Measurements from ENCODE around the gene MICAL3. TPM values are rescaled to one million over a fixed set of nuclear protein-coding genes. Genes with fewer than 3 reads are reported as not detected.

The MICAL3 gene
- total and polyA plus RNA-seq, 9 donors, result 21.9 to 50.1 (median 32.2) TPM

GRCh38 chr22:17804331-17805080 lies 219.9 kb downstream of the MICAL3 start:
- H3K4me1 ChIP-seq (ENCODE audit: control insufficient read depth, insufficient read depth, low read length), result peaks cover 50% of the 10 kb centered on the region

DNA sequence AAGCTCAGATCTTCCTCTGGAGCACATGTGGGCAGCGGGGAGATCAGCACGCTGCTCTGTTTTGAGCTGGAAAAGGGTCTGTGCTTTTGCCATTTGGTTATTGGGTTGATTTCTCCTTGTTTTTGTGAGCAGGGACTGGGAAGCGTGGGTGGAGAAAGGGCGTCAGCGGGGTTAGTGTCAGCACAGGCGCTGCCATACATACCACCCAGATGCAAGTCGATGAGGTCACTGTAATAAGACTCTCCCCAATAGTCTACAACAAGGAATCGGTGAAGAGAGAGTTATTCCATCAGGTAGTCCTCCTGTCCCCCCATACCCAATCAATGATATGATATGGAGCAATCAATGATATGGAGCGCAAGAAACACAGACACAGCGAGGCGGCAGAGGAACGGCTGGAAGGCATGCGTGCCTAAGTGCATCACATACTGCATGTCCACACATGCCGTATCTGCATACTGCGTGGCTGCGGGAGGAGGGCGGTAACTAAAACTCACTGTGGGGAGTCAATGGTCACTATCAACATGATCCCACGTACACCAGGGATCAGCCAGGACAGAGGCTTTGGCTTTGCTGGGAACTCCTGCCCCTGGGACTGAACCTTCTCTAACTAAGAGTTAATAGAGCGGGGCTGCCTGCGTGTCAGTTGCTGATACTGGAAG lies 220.6 kb downstream of the MICAL3 start:
- Histone ChIP-seq H3K27me3 (ENCODE audit: control insufficient read depth, insufficient read depth, low read length) (no peaks in the 10 kb centered on the region), H3K27ac (ENCODE audit: low read length) (no peak overlapping the region), H3K9me3 (replicated peaks; ENCODE audit: control insufficient read depth, low read depth, low read length) (no peaks in the 10 kb centered on the region), H3K36me3 (ENCODE audit: control insufficient read depth, insufficient read depth, low read length) (peaks cover 26% of the 10 kb centered on the region), H3K4me3 (ENCODE audit: low read length) (no peak overlapping the region), H3K4me1 (ENCODE audit: control insufficient read depth, insufficient read depth, low read length) (peaks cover 43% of the 10 kb centered on the region)
- DNase-seq, result no peak
- 90% methylated on average over 10 of the region's 20 CpGs for WGBS (ENCODE audit: insufficient coverage)

More at GRCh38 chr22:17804331-17805080, 219.9 kb downstream of the MICAL3 start:
- no peaks in the 10 kb centered on the region for H3K27me3 ChIP-seq (ENCODE audit: control insufficient read depth, insufficient read depth, low read length)
- no peak overlapping the region for H3K27ac ChIP-seq (ENCODE audit: low read length)
- DNase-seq, result no peak
- 80% methylated on average over 19 of the region's 22 CpGs for WGBS (ENCODE audit: insufficient coverage)
- no peaks in the 10 kb centered on the region for H3K9me3 ChIP-seq (replicated peaks; ENCODE audit: control insufficient read depth, low read depth, low read length)
- H3K36me3 ChIP-seq (ENCODE audit: control insufficient read depth, insufficient read depth, low read length), result peaks cover 31% of the 10 kb centered on the region
- no peak overlapping the region for H3K4me3 ChIP-seq (ENCODE audit: low read length)

GRCh38 chr22:17802822-17803221 lies 221.5 kb downstream of the MICAL3 start:
- Histone ChIP-seq H3K27me3 (ENCODE audit: control insufficient read depth, insufficient read depth, low read length) (no peaks in the 10 kb centered on the region), H3K27ac (ENCODE audit: low read length) (no peak overlapping the region), H3K4me1 (ENCODE audit: control insufficient read depth, insufficient read depth, low read length) (peaks cover 34% of the 10 kb centered on the region), H3K4me3 (ENCODE audit: low read length) (no peak overlapping the region), H3K36me3 (ENCODE audit: control insufficient read depth, insufficient read depth, low read length) (peaks cover 21% of the 10 kb centered on the region), H3K9me3 (replicated peaks; ENCODE audit: control insufficient read depth, low read depth, low read length) (no peaks in the 10 kb centered on the region)
- DNase-seq, result no peak
- 79% methylated on average over 2 of the region's 2 CpGs for WGBS (ENCODE audit: insufficient coverage)

DNA sequence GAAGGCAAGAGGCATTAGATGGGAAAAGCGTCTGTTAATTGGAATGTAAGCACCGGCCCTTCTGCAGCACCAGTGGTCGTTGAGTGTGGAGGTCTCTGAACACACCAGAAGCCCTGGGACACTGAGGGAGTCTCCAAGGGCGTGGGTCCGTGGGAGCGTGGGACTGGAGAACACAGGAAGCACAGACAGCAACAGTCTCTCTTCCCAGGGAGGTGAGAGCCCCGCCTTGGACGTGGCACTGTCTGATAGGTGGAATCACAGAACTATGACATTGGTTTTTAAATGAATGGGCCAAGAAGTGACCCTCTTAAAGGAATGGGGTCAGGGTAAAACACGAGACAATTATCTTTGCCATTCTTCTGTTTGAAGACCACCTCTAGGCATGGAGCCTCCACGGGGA lies 221.9 kb downstream of the MICAL3 start:
- H3K27me3 ChIP-seq (ENCODE audit: control insufficient read depth, insufficient read depth, low read length), result no peaks in the 10 kb centered on the region
- peaks cover 21% of the 10 kb centered on the region for H3K36me3 ChIP-seq (ENCODE audit: control insufficient read depth, insufficient read depth, low read length)
- DNase-seq, result no peak
- WGBS (ENCODE audit: insufficient coverage), result 80% methylated on average over 3 of the region's 10 CpGs
- H3K4me3 ChIP-seq (ENCODE audit: low read length), result no peak overlapping the region
- no peak overlapping the region for H3K27ac ChIP-seq (ENCODE audit: low read length)
- H3K9me3 ChIP-seq (replicated peaks; ENCODE audit: control insufficient read depth, low read depth, low read length), result no peaks in the 10 kb centered on the region
- H3K4me1 ChIP-seq (ENCODE audit: control insufficient read depth, insufficient read depth, low read length), result peaks cover 30% of the 10 kb centered on the region

GRCh38 chr22:17797721-17798559 lies 226.4 kb downstream of the MICAL3 start:
- 80% methylated on average over 17 of the region's 23 CpGs for WGBS (ENCODE audit: insufficient coverage)
- no peak overlapping the region for H3K4me3 ChIP-seq (ENCODE audit: low read length)
- peak; percentile 78 for DNase-seq
- peaks cover 9% of the 10 kb centered on the region for H3K4me1 ChIP-seq (ENCODE audit: control insufficient read depth, insufficient read depth, low read length)
- H3K36me3 ChIP-seq (ENCODE audit: control insufficient read depth, insufficient read depth, low read length), result peaks cover 11% of the 10 kb centered on the region
- H3K27me3 ChIP-seq (ENCODE audit: control insufficient read depth, insufficient read depth, low read length), result no peaks in the 10 kb centered on the region
- H3K9me3 ChIP-seq (replicated peaks; ENCODE audit: control insufficient read depth, low read depth, low read length), result no peaks in the 10 kb centered on the region
- H3K27ac ChIP-seq (ENCODE audit: low read length), result no peak overlapping the region

DNA sequence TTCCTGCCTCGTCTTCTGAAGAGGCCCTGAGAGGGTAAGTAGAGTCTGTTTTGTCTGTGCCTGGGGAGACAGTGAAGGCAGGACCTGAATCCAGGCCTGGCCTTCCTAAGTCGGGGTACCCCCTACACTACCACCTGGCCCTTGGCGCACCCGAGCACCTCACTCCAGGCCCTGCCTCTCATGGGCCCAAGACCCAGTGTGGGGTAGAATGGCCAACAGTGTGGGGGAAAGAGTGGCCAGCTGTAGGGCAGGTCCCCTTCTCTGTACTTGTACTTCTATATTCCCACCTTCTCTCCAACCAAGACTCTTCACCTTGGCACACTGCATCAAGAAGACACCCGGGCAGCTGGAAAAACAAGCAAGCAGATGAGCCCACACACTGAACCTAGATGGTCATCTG lies 227.7 kb downstream of the MICAL3 start:
- no peak overlapping the region for H3K27ac ChIP-seq (ENCODE audit: low read length)
- WGBS (ENCODE audit: insufficient coverage), result 100% methylated on average over 1 of the region's 5 CpGs

DNA sequence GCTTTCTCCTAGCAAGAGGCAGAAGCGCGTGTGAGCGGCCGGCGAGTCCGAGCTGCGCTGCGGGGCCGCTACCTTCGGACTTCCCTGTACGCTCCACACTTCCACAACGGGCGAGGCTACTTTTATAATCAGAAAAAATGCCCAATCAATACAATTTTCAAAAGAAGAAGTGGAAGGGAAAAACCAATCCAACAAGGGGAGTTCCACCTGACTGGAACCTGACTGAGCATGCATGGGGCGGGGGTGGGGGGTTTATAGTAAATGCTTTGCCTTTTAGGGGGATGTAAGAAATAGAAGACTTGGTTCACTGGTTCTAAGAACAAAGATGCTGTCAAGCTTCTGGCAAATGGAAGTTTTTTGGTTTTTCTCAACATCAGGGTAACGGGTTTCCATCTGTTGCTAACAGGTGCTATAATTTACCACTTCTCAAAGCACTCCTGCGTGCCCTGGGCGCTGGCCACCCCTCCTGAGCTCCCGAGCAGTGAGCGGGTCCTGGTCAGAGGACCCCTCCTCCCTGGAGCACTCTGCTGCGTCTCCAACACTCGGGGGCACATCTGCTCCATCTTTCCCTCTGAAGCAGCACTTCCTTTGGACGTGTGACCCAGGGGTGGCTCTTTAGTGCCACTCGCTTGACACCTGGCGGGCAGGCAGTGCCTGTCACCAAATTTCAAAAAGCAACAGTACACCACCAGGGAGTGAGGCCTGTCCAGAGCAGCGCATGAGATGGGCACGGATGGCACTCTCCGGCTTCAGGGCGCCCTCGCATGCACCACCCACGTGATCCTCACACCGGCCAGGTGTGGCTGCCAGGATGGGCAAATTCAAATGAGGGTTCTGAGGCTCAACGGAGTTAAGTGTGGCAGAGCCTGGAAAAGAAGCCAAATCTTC lies 228.5 kb downstream of the MICAL3 start:
- Histone ChIP-seq H3K27me3 (ENCODE audit: control insufficient read depth, insufficient read depth, low read length) (no peaks in the 10 kb centered on the region), H3K4me3 (ENCODE audit: low read length) (no peak overlapping the region), H3K9me3 (replicated peaks; ENCODE audit: control insufficient read depth, low read depth, low read length) (no peaks in the 10 kb centered on the region), H3K4me1 (ENCODE audit: control insufficient read depth, insufficient read depth, low read length) (peaks cover 4% of the 10 kb centered on the region), H3K27ac (ENCODE audit: low read length) (no peak overlapping the region), H3K36me3 (ENCODE audit: control insufficient read depth, insufficient read depth, low read length) (peaks cover 24% of the 10 kb centered on the region)
- 73% methylated on average over 19 of the region's 32 CpGs for WGBS (ENCODE audit: insufficient coverage)
- no peak for DNase-seq

More for the DNA sequence above, 227.7 kb downstream of the MICAL3 start:
- no peak for DNase-seq
- Histone ChIP-seq H3K4me3 (ENCODE audit: low read length) (no peak overlapping the region), H3K36me3 (ENCODE audit: control insufficient read depth, insufficient read depth, low read length) (peaks cover 19% of the 10 kb centered on the region), H3K9me3 (replicated peaks; ENCODE audit: control insufficient read depth, low read depth, low read length) (no peaks in the 10 kb centered on the region), H3K4me1 (ENCODE audit: control insufficient read depth, insufficient read depth, low read length) (peaks cover 4% of the 10 kb centered on the region), H3K27me3 (ENCODE audit: control insufficient read depth, insufficient read depth, low read length) (no peaks in the 10 kb centered on the region)

DNA sequence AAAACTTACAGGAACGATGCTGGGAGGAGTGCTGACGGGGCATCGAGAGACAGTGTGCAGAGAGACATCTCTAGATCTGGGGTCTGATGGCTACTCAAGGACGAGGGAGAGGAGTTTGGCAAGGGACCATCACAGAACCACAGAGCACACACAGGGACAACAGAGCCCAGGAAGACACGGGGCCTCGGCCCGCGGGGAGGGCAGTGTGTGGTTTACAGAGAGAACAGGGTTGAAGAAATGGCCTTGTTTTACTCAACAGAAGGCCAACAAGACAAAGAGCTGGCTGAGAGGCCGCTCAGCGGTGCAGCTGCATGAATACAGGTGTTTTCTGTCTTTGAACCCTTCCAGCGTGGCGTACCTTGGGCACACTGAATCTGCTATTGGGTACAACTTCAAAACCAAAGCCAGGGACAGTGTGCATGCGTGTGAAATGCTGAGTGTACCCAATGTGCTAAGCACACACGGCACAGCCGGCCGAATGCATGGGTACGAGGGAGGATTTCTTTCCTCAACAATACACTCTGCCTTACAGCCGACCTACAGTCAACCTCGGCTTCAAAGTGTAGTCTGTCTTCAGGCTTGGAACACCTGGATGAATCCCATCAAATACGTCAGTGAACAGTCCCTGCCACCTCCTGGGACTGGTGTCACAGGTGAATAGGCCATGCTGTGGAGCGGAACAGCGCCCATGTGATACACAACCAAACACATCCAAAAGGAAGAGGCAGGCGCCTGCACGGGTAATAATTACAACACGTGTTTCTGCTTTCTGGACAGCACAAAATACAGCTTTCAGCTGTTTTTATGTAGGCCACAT lies 229.4 kb downstream of the MICAL3 start:
- H3K36me3 ChIP-seq (ENCODE audit: control insufficient read depth, insufficient read depth, low read length), result peaks cover 33% of the 10 kb centered on the region
- peak; percentile 36 for DNase-seq
- no peaks in the 10 kb centered on the region for H3K27me3 ChIP-seq (ENCODE audit: control insufficient read depth, insufficient read depth, low read length)
- no peak overlapping the region for H3K27ac ChIP-seq (ENCODE audit: low read length)
- peaks cover 4% of the 10 kb centered on the region for H3K4me1 ChIP-seq (ENCODE audit: control insufficient read depth, insufficient read depth, low read length)
- H3K4me3 ChIP-seq (ENCODE audit: low read length), result no peak overlapping the region
- 84% methylated on average over 20 of the region's 25 CpGs for WGBS (ENCODE audit: insufficient coverage)
- no peaks in the 10 kb centered on the region for H3K9me3 ChIP-seq (replicated peaks; ENCODE audit: control insufficient read depth, low read depth, low read length)

DNA sequence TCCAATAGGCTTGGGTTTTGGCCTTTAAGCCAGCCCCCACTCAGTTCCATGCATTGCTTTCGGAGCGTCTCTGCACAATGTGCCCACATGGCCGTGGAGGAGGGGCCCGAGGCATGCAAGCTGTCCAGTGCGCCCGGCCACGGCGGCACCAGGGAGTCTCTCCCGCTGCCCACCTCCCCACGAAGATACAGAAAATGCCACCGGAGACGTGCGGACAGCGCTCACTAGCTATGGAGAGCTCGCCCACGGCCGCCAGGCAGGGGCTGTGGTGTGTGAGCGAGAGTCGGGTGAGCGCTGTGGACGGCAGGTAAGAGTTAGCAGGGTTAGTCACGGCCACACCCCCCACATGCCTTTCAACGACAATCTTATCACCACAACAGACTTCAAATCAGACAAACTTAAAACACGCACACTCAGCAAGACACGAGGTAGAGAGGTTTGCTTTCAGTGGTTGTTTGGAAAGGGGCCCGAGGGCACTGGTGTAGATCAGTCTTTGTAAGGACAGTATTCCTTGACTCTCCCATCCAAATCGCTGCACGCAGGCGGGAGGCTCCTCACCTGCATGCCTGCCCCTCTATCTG lies 231.4 kb downstream of the MICAL3 start:
- DNase-seq, result no peak
- WGBS (ENCODE audit: insufficient coverage), result 93% methylated on average over 13 of the region's 29 CpGs
- peaks cover 51% of the 10 kb centered on the region for H3K36me3 ChIP-seq (ENCODE audit: control insufficient read depth, insufficient read depth, low read length)

More for the DNA sequence above, 231.4 kb downstream of the MICAL3 start:
- no peak overlapping the region for H3K4me3 ChIP-seq (ENCODE audit: low read length)
- no peaks in the 10 kb centered on the region for H3K4me1 ChIP-seq (ENCODE audit: control insufficient read depth, insufficient read depth, low read length)
- H3K9me3 ChIP-seq (replicated peaks; ENCODE audit: control insufficient read depth, low read depth, low read length), result no peaks in the 10 kb centered on the region
- no peak overlapping the region for H3K27ac ChIP-seq (ENCODE audit: low read length)
- H3K27me3 ChIP-seq (ENCODE audit: control insufficient read depth, insufficient read depth, low read length), result no peaks in the 10 kb centered on the region

All from muscle of leg (tissue), 11 donors.